Activated T-cell treated with anti-CD3 and anti-CD28 coated beads, Interleukin-2, amount 50 U/mL, for 4 hours (primary cell): ENCODE measurements around the gene CCDC154. TPM values are rescaled to one million over a fixed set of nuclear protein-coding genes. Genes with fewer than 3 reads are reported as not detected.

Experiments used
- ATAC-seq, 2 donors: fragments of 200-7000 bp; cut with Tn5 transposase; one replicate each; pipeline ENCODE4 v1.10.0; 2021
- DNase-seq: peaks from one replicate; pipeline ENCODE4 v3.0.0-alpha.2; 2020
- H3K27me3 Mint-ChIP-seq: one replicate; pipeline ENCODE4 v1.8.0; 2021; ENCODE audit warnings: low read depth, mixed read lengths
- H3K36me3 Mint-ChIP-seq: one replicate; pipeline ENCODE4 v1.8.0; 2022; ENCODE audit warnings: mixed read lengths; ENCODE audit not compliant: insufficient read depth
- H3K4me1 Mint-ChIP-seq: one replicate; pipeline ENCODE4 v1.8.0; 2021; ENCODE audit warnings: low read depth, mixed read lengths
- H3K4me3 Mint-ChIP-seq: one replicate; pipeline ENCODE4 v1.8.0; 2021; ENCODE audit warnings: mild to moderate bottlenecking, moderate library complexity, mixed read lengths
- H3K9me3 Mint-ChIP-seq: one replicate; pipeline ENCODE4 v1.8.0; 2021; ENCODE audit warnings: mixed read lengths
- total RNA-seq, 3 donors: library from RNA; stranded (reverse); gene quantifications; one replicate each; pipeline ENCODE4 v1.2.1, GENCODE V29; 2021

The CCDC154 gene
- total RNA-seq, 3 donors from 2014 or later, result 0.73 to 2.5 (median 2.2) TPM

DNA sequence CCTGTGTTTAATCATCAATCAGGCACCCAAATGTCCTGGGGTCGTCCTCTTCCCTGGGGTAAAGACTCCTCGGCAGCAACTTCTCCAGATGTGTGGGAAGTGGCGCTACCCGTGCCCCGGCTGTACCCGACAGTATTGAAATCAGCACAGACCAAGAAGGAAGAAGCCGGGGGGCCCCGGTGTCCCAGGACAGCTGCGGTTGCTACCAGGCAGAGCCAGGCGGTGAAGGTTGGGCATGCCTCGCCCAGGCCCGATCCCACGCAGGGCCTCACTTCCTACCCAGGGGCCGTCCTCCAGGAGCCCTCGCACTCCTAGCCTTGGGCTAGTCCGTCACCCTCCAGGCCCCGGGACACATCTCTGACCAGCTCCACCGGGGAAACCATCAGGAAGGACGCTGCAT, 9.0 kb upstream of the CCDC154 start:
- no peak overlapping the region for H3K4me3 Mint-ChIP-seq
- peaks cover 2% of the 10 kb centered on the region for H3K36me3 Mint-ChIP-seq
- no peaks in the 10 kb centered on the region for H3K27me3 Mint-ChIP-seq
- H3K4me1 Mint-ChIP-seq, result no peaks in the 10 kb centered on the region
- ATAC-seq (no peak), DNase-seq (no peak)
- no peaks in the 10 kb centered on the region for H3K9me3 Mint-ChIP-seq

DNA sequence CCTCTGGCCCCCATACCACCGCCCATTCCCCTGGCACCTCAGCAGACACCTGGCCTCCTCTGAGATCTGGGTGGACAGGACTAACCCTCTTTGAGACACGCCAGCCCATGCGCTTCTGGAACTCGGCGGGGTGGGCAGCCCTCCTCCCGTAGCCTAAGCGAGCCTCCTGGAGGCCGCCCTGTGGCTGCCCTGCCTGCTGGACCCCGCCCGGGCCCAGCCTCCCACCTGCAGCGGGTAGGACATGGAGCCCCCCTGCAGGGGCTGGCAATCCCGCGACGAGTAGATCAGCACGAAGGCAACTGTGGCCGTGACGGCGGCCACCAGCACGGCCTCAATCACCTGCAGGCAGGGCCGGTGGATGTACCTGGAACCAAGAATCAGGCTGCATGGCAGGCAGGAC, 8.2 kb upstream of the CCDC154 start:
- no peaks in the 10 kb centered on the region for H3K4me1 Mint-ChIP-seq
- ATAC-seq, result no peak
- H3K4me3 Mint-ChIP-seq, result no peak overlapping the region
- H3K36me3 Mint-ChIP-seq, result peaks cover 2% of the 10 kb centered on the region
- DNase-seq, result no peak
- H3K27me3 Mint-ChIP-seq, result no peaks in the 10 kb centered on the region
- H3K9me3 Mint-ChIP-seq, result no peaks in the 10 kb centered on the region

DNA sequence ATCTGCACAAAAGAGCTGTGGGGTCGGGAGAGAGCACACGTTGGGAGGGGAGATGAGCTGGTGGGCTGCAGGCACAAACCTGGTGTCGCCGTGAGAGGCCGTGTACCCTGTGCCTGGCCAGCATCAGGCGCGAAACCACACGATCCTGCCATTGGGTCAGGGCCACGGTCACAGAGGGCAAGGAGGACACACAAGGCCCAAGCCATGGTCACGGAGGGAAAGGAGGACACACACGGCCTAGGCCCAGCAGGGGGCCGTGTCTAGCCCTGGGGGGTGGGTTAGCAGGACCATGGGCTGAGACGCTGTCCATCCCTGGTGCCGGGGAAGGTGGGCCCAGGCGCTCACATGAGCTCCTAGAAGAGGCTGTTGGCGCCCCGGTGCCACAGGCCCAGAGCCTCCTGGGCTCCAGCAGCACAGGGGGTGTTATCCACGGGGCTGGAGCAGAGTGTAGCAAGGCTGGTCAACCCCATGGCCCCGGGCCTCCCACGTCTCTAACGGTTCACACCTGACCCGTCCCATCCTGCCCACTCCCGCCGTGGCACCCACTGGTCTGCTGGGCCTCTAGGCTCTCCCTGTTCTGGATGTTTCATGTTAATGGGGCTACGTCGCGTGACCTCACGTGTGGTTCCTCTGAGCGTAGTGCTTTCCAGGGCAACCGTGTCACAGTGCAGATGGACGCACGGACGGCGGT, 7.5 kb upstream of the CCDC154 start:
- no peaks in the 10 kb centered on the region for H3K27me3 Mint-ChIP-seq
- no peak overlapping the region for H3K4me3 Mint-ChIP-seq
- ATAC-seq (no peak), DNase-seq (no peak)
- H3K9me3 Mint-ChIP-seq, result no peaks in the 10 kb centered on the region
- no peaks in the 10 kb centered on the region for H3K4me1 Mint-ChIP-seq
- H3K36me3 Mint-ChIP-seq, result peaks cover 2% of the 10 kb centered on the region

- H3K4me3 Mint-ChIP-seq, result no peak overlapping the region
- peaks cover 2% of the 10 kb centered on the region for H3K36me3 Mint-ChIP-seq
- H3K9me3 Mint-ChIP-seq, result no peaks in the 10 kb centered on the region
- ATAC-seq (no peak), DNase-seq (no peak)
- H3K4me1 Mint-ChIP-seq, result no peaks in the 10 kb centered on the region
- H3K27me3 Mint-ChIP-seq, result no peaks in the 10 kb centered on the region
Measured at GRCh38 chr16:1450841-1451240, 6.5 kb upstream of the CCDC154 start.

GRCh38 chr16:1450218-1450617, 5.9 kb upstream of the CCDC154 start:
- ATAC-seq (no peak), DNase-seq (no peak)
- H3K9me3 Mint-ChIP-seq, result no peaks in the 10 kb centered on the region
- H3K27me3 Mint-ChIP-seq, result no peaks in the 10 kb centered on the region
- H3K36me3 Mint-ChIP-seq, result peaks cover 2% of the 10 kb centered on the region
- H3K4me1 Mint-ChIP-seq, result no peaks in the 10 kb centered on the region
- no peak overlapping the region for H3K4me3 Mint-ChIP-seq

DNA sequence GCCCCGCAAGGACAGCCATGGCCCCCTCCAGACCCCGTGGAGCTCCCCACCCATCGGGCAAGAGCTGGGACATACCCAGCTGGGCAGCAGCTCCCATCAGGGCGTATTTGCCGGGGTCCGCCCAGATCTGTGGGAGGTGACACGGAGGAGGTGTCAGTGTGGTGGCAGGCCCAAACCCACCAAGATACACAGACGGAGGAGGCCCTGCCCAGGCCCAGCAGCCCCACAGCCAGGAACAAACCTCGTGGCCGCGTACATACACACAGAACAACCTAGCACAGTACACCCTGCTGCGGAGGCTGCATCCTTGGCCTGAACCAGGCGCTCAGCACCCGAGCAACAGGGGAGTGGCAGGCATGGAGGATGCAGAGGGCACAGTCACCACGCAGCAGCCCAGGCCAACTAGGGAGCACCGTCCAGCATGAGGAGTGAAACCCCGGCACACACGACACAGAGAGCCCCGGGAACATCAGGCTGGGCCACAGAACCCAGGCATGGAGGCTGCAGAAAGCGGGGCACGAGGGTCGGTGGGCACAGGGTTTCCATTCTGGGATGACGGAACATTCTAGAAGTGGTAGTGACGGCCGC, 4.9 kb upstream of the CCDC154 start:
- no peak for ATAC-seq
- Mint-ChIP-seq H3K27me3 (no peaks in the 10 kb centered on the region), H3K9me3 (no peaks in the 10 kb centered on the region), H3K4me1 (no peaks in the 10 kb centered on the region), H3K4me3 (no peak overlapping the region), H3K36me3 (peaks cover 2% of the 10 kb centered on the region)
- no peak for DNase-seq

- Mint-ChIP-seq H3K36me3 (peaks cover 2% of the 10 kb centered on the region), H3K27me3 (no peaks in the 10 kb centered on the region), H3K4me1 (no peaks in the 10 kb centered on the region), H3K4me3 (no peak overlapping the region), H3K9me3 (no peaks in the 10 kb centered on the region)
- DNase-seq (no peak), ATAC-seq (no peak)
Measured at GRCh38 chr16:1448536-1449116, 4.3 kb upstream of the CCDC154 start.

DNA sequence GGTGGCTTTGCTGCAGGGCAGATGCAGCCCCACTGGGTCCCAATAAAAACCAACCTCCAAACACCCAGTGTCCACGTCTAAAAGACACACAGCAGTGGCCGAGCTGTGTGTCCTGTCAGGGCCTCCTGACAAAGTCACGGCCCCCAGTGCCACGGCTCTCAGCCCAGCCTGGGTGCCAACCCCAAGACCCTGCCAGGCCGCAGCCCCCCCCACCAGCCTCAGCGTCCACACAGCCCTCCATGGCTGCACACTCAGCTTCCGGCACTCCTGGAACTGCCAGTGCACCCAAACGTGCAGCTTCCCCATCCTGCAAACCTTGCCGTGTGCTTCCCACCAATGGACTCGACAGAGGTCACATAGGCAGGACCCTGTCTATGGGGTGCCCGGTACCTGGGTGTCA, 3.6 kb upstream of the CCDC154 start:
- Mint-ChIP-seq H3K36me3 (peaks cover 2% of the 10 kb centered on the region), H3K4me3 (no peak overlapping the region), H3K27me3 (no peaks in the 10 kb centered on the region), H3K4me1 (no peaks in the 10 kb centered on the region), H3K9me3 (no peaks in the 10 kb centered on the region)
- no peak for DNase-seq
- no peak for ATAC-seq

- no peak for ATAC-seq
- no peak overlapping the region for H3K4me3 Mint-ChIP-seq
- no peaks in the 10 kb centered on the region for H3K4me1 Mint-ChIP-seq
- H3K27me3 Mint-ChIP-seq, result no peaks in the 10 kb centered on the region
- peaks cover 2% of the 10 kb centered on the region for H3K36me3 Mint-ChIP-seq
- no peaks in the 10 kb centered on the region for H3K9me3 Mint-ChIP-seq
- DNase-seq, result no peak
Measured at GRCh38 chr16:1446296-1447080, 2.1 kb upstream of the CCDC154 start.

GRCh38 chr16:1445518-1446203, 1.3 kb upstream of the CCDC154 start:
- H3K4me3 Mint-ChIP-seq, result no peak overlapping the region
- no peaks in the 10 kb centered on the region for H3K4me1 Mint-ChIP-seq
- H3K9me3 Mint-ChIP-seq, result no peaks in the 10 kb centered on the region
- no peaks in the 10 kb centered on the region for H3K27me3 Mint-ChIP-seq
- DNase-seq (no peak), ATAC-seq (no peak)
- peaks cover 2% of the 10 kb centered on the region for H3K36me3 Mint-ChIP-seq

- DNase-seq, result no peak
- Mint-ChIP-seq H3K4me1 (no peaks in the 10 kb centered on the region), H3K4me3 (no peak overlapping the region), H3K9me3 (no peaks in the 10 kb centered on the region), H3K36me3 (peaks cover 2% of the 10 kb centered on the region), H3K27me3 (no peaks in the 10 kb centered on the region)
- ATAC-seq, result no peak
Measured at GRCh38 chr16:1444730-1445517, 568 bp upstream of the CCDC154 start.

GRCh38 chr16:1443403-1443973, 868 bp downstream of the CCDC154 start:
- no peaks in the 10 kb centered on the region for H3K4me1 Mint-ChIP-seq
- no peaks in the 10 kb centered on the region for H3K9me3 Mint-ChIP-seq

DNA sequence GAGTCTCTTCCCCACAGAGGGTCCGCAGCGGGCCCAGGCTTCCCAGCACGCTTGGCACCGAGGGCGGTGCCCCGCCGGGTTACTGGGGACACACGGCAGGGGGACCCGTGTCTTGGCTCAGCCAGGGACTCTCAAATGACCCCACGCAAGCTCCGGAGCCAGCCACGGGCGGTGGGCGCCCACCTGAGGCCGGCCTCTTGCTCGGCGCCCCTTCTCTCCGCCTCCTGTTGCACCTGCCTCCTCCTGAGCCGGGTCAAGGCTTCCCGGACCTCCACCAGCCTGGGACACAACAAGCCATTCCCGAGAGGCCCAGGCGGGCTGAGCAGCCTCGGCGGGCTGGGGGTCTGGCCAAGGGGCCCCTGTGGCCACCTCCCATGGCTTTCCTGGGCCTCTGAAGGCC, 1.7 kb downstream of the CCDC154 start:
- no peak for DNase-seq

More at GRCh38 chr16:1443403-1443973, 868 bp downstream of the CCDC154 start:
- DNase-seq (no peak), ATAC-seq (no peak)
- Mint-ChIP-seq H3K36me3 (no peaks in the 10 kb centered on the region), H3K27me3 (no peaks in the 10 kb centered on the region), H3K4me3 (no peak overlapping the region)

More for the DNA sequence above, 1.7 kb downstream of the CCDC154 start:
- Mint-ChIP-seq H3K9me3 (no peaks in the 10 kb centered on the region), H3K36me3 (no peaks in the 10 kb centered on the region), H3K4me3 (no peak overlapping the region), H3K4me1 (no peaks in the 10 kb centered on the region), H3K27me3 (no peaks in the 10 kb centered on the region)
- ATAC-seq, result no peak
